ENCODE results near the gene MOCOS. TPM values are rescaled to one million over a fixed set of nuclear protein-coding genes. Genes with fewer than 3 reads are reported as not detected.

MOCOS gene
- total RNA-seq, 3 donors from 2014 or later: 0.03 to 0.34 (median 0.05) TPM

GRCh38 chr18:36287653-36288052 is 100.4 kb downstream of the MOCOS start:
- H3K9me3 Mint-ChIP-seq: peaks cover 5% of the 10 kb centered on the region
- H3K27me3 Mint-ChIP-seq (ENCODE audit: low read depth): peaks cover 18% of the 10 kb centered on the region
- no peaks in the 10 kb centered on the region for H3K36me3 Mint-ChIP-seq (ENCODE audit: insufficient read depth)
- no peak for DNase-seq
- peaks cover 3% of the 10 kb centered on the region for H3K4me1 Mint-ChIP-seq (ENCODE audit: low read depth)
- ATAC-seq: no peak
- no peak overlapping the region for H3K4me3 Mint-ChIP-seq

GRCh38 chr18:36288689-36289088 is 101.4 kb downstream of the MOCOS start:
- Mint-ChIP-seq H3K27me3 (ENCODE audit: low read depth) (peaks cover 18% of the 10 kb centered on the region), H3K9me3 (peaks cover 5% of the 10 kb centered on the region), H3K4me1 (ENCODE audit: low read depth) (peaks cover 3% of the 10 kb centered on the region), H3K36me3 (ENCODE audit: insufficient read depth) (no peaks in the 10 kb centered on the region), H3K4me3 (no peak overlapping the region)
- ATAC-seq (no peak), DNase-seq (no peak)

GRCh38 chr18:36294031-36294430 is 106.7 kb downstream of the MOCOS start:
- H3K36me3 Mint-ChIP-seq (ENCODE audit: insufficient read depth): no peaks in the 10 kb centered on the region
- H3K4me1 Mint-ChIP-seq (ENCODE audit: low read depth): no peaks in the 10 kb centered on the region
- no peaks in the 10 kb centered on the region for H3K9me3 Mint-ChIP-seq
- no peak overlapping the region for H3K4me3 Mint-ChIP-seq
- H3K27me3 Mint-ChIP-seq (ENCODE audit: low read depth): peaks cover 15% of the 10 kb centered on the region
- no peak for DNase-seq
- ATAC-seq: no peak

- DNase-seq (no peak), ATAC-seq (no peak)
- Mint-ChIP-seq H3K36me3 (ENCODE audit: insufficient read depth) (no peaks in the 10 kb centered on the region), H3K9me3 (no peaks in the 10 kb centered on the region), H3K4me3 (no peak overlapping the region), H3K27me3 (ENCODE audit: low read depth) (peaks cover 23% of the 10 kb centered on the region), H3K4me1 (ENCODE audit: low read depth) (peaks cover 1% of the 10 kb centered on the region)
Measured at GRCh38 chr18:36295214-36295613, 107.9 kb downstream of the MOCOS start.

- DNase-seq: no peak
- no peaks in the 10 kb centered on the region for H3K36me3 Mint-ChIP-seq (ENCODE audit: insufficient read depth)
Measured at GRCh38 chr18:36295880-36296301, 108.6 kb downstream of the MOCOS start.

GRCh38 chr18:36296650-36297416 is 109.5 kb downstream of the MOCOS start:
- Mint-ChIP-seq H3K9me3 (no peaks in the 10 kb centered on the region), H3K4me3 (no peak overlapping the region), H3K4me1 (ENCODE audit: low read depth) (peaks cover 1% of the 10 kb centered on the region), H3K36me3 (ENCODE audit: insufficient read depth) (no peaks in the 10 kb centered on the region), H3K27me3 (ENCODE audit: low read depth) (peaks cover 31% of the 10 kb centered on the region)
- no peak for DNase-seq
- ATAC-seq: peak; percentile 29 to 32

More at GRCh38 chr18:36295880-36296301, 108.6 kb downstream of the MOCOS start:
- H3K27me3 Mint-ChIP-seq (ENCODE audit: low read depth): peaks cover 28% of the 10 kb centered on the region
- no peaks in the 10 kb centered on the region for H3K9me3 Mint-ChIP-seq
- peaks cover 1% of the 10 kb centered on the region for H3K4me1 Mint-ChIP-seq (ENCODE audit: low read depth)
- ATAC-seq: no peak
- no peak overlapping the region for H3K4me3 Mint-ChIP-seq

DNA sequence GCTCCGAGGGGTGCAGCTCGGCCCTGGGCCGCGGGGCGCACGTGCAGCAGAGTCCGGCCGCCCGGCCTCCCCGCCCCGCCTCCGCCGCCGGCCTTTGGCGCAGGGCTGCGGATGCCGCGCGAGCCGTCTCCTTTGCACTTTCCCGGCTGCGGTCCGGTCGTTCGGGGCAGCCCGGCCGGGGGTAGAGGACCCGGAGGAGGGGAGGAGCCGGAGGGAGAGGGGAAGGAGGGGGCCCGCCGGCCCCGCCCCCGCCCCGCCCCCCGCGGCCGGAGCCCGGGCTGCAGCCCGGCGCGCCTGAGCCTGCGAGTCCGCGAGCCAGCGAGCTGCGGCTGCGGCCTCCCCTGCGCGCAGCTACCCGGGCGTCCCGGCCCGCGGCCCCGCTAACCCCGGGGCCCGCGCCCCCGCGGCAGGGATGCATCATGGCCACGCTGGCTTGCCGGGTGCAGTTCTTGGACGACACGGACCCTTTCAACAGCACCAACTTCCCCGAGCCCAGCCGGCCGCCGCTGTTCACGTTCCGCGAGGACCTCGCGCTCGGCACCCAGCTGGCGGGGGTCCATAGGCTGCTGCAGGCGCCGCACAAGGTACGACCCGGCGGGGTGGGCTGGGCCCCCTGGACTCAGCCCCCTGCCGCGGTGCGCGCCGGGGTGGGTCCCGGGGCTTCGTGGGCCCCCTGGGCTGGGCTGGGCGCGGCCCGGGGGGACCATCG is 110.3 kb downstream of the MOCOS start, which contains the start of gene FHOD3:
Gene FHOD3, plus strand, starts transcription at position 297 of the 709 bp plus-strand sequence. Its CDS starts 123 bp downstream, at position 420.
- ATAC-seq: peak; percentile 35 to 54
- peaks cover 37% of the 10 kb centered on the region for H3K27me3 Mint-ChIP-seq (ENCODE audit: low read depth)
- DNase-seq: no peak
- no peaks in the 10 kb centered on the region for H3K36me3 Mint-ChIP-seq (ENCODE audit: insufficient read depth)
- peaks cover 1% of the 10 kb centered on the region for H3K4me1 Mint-ChIP-seq (ENCODE audit: low read depth)
- no peaks in the 10 kb centered on the region for H3K9me3 Mint-ChIP-seq
- peak within 1 kb of the TSS; percentile 27 for H3K4me3 Mint-ChIP-seq

GRCh38 chr18:36298126-36298741 is 110.9 kb downstream of the MOCOS start:
- peak; percentile 13 to 42 for ATAC-seq

DNA sequence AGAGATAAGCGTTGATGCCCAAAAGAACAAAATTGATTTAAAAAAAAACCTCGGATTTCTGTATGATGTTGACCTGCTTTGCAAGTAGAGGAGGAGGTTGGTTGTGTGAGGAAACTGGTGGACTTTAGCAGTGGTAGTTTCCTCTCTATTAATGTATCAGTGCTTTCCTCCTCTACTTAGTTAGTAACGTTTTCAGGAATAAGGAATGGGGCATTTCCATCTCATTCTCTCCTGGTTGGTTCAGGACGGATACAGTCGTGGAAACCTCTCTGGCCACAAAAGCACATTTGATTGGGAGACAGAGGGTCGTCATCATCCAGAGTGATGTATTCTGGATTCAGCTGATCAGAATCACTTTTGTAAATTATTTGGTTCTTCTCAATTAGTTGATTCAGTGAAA is 111.7 kb downstream of the MOCOS start:
- Mint-ChIP-seq H3K9me3 (no peaks in the 10 kb centered on the region), H3K36me3 (ENCODE audit: insufficient read depth) (no peaks in the 10 kb centered on the region), H3K4me3 (peak overlapping the region; percentile 40), H3K27me3 (ENCODE audit: low read depth) (peaks cover 45% of the 10 kb centered on the region), H3K4me1 (ENCODE audit: low read depth) (peaks cover 1% of the 10 kb centered on the region)
- DNase-seq (no peak), ATAC-seq (no peak)

More at GRCh38 chr18:36298126-36298741, 110.9 kb downstream of the MOCOS start:
- peaks cover 41% of the 10 kb centered on the region for H3K27me3 Mint-ChIP-seq (ENCODE audit: low read depth)
- H3K36me3 Mint-ChIP-seq (ENCODE audit: insufficient read depth): no peaks in the 10 kb centered on the region
- peaks cover 1% of the 10 kb centered on the region for H3K4me1 Mint-ChIP-seq (ENCODE audit: low read depth)
- no peak for DNase-seq
- H3K9me3 Mint-ChIP-seq: no peaks in the 10 kb centered on the region
- no peak overlapping the region for H3K4me3 Mint-ChIP-seq

DNA sequence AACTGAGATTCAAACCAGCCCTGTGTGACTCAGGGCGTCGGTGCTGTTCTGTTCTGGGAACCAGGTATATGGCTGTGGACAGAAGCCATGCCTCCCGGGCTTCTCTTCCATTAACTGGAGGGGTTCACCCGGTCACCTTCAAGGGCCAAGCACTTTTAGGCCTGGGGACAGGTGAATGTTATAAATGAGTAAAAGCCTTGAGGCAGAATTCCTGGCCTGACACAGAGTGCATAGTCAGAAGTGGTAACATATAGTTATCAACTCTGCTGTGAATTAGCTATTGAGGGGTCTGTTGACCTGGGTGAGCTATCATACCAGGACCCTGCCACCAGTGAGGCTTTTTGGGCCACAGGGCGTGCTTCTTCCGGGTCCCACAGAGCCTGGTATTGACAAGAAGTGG is 112.9 kb downstream of the MOCOS start:
- Mint-ChIP-seq H3K27me3 (ENCODE audit: low read depth) (peaks cover 47% of the 10 kb centered on the region), H3K9me3 (no peaks in the 10 kb centered on the region), H3K4me3 (no peak overlapping the region), H3K36me3 (ENCODE audit: insufficient read depth) (no peaks in the 10 kb centered on the region), H3K4me1 (ENCODE audit: low read depth) (peaks cover 1% of the 10 kb centered on the region)
- no peak for DNase-seq
- no peak for ATAC-seq

GRCh38 chr18:36301884-36302283 is 114.6 kb downstream of the MOCOS start:
- H3K27me3 Mint-ChIP-seq (ENCODE audit: low read depth): peaks cover 53% of the 10 kb centered on the region

GRCh38 chr18:36302676-36303075 is 115.4 kb downstream of the MOCOS start:
- H3K4me3 Mint-ChIP-seq: no peak overlapping the region
- H3K36me3 Mint-ChIP-seq (ENCODE audit: insufficient read depth): no peaks in the 10 kb centered on the region
- no peaks in the 10 kb centered on the region for H3K9me3 Mint-ChIP-seq
- peaks cover 1% of the 10 kb centered on the region for H3K4me1 Mint-ChIP-seq (ENCODE audit: low read depth)
- no peak for ATAC-seq
- no peak for DNase-seq
- peaks cover 57% of the 10 kb centered on the region for H3K27me3 Mint-ChIP-seq (ENCODE audit: low read depth)

More at GRCh38 chr18:36301884-36302283, 114.6 kb downstream of the MOCOS start:
- Mint-ChIP-seq H3K4me1 (ENCODE audit: low read depth) (peaks cover 1% of the 10 kb centered on the region), H3K4me3 (no peak overlapping the region), H3K36me3 (ENCODE audit: insufficient read depth) (no peaks in the 10 kb centered on the region), H3K9me3 (no peaks in the 10 kb centered on the region)
- ATAC-seq: no peak
- no peak for DNase-seq

DNA sequence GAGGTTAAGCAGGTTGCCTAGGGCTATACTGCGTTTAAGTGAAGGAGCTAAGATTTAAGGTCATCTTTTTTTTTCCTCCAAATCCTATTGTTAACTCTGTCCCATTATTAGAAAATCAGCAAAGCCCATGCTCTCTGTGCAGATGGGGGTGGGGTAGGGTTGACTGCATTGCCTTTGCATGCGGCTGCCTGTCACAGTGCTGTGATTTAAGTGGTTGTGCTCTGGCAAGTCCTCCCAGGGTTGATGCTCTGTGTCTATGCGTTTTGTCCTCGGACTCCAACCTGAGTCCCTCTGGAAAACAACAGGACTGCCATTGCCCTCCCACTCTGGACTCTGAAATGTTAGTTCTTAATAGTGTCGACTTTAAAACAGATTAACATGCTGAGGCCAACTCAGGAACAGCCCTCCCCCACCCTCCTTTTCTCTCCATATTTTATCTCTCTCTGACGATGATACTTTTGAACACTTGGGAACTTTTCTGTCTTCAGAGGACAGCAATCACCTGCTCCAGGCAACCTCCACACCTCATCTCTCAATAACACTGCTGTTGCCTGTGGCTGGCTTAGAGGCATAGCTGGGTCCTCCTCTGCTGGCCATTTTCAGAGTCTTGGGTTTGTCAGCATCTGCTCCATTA is 116.0 kb downstream of the MOCOS start:
- no peaks in the 10 kb centered on the region for H3K9me3 Mint-ChIP-seq
- ATAC-seq (no peak), DNase-seq (no peak)
- no peaks in the 10 kb centered on the region for H3K36me3 Mint-ChIP-seq (ENCODE audit: insufficient read depth)
- peaks cover 60% of the 10 kb centered on the region for H3K27me3 Mint-ChIP-seq (ENCODE audit: low read depth)
- H3K4me3 Mint-ChIP-seq: no peak overlapping the region
- peaks cover 1% of the 10 kb centered on the region for H3K4me1 Mint-ChIP-seq (ENCODE audit: low read depth)

DNA sequence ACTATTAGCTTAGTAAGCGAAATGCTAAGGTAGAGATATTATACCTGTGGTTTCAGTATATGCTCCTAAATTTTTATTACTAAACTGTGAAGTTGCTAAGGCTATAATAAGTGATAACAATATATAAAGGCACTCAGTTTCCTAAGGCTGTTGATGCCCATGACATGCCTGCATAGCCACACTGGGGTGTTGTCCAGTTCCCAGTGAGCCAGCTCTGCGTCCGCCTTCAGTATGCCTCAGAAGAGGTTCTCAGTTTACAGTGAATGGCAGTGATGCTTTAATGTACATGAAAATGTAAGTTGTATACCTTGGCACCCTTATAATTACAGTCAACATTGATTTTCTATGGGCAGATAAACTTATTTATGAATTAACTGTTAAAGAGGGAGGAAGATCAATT is 117.4 kb downstream of the MOCOS start:
- DNase-seq (no peak), ATAC-seq (no peak)
- Mint-ChIP-seq H3K27me3 (ENCODE audit: low read depth) (peaks cover 54% of the 10 kb centered on the region), H3K4me3 (no peak overlapping the region), H3K4me1 (ENCODE audit: low read depth) (no peaks in the 10 kb centered on the region), H3K9me3 (no peaks in the 10 kb centered on the region), H3K36me3 (ENCODE audit: insufficient read depth) (no peaks in the 10 kb centered on the region)

Measured in activated T-cell treated with anti-CD3 and anti-CD28 coated beads, Interleukin-2, amount 50 U/mL, for 4 hours (primary cell).